PC-3 (cell line): ENCODE data around the gene FAM151B. TPM values are rescaled to one million over a fixed set of nuclear protein-coding genes. Genes with fewer than 3 reads are reported as not detected.

Experiments used
- ATAC-seq: fragments of 200-7000 bp; cut with Tn5 transposase; 2 replicates; pipeline ENCODE4 v1.9.1; 2020; ENCODE audit warnings: mild to moderate bottlenecking, moderate library complexity
- BruUV-seq: library from RNA; stranded (reverse); fragments of 400-500 nt; replicated peaks from 2 replicates; lab custom pipeline; 2021; lab: Mats Ljungman, UMichigan
- CTCF ChIA-PET: fragments of 300-600 bp; sonication (Branson Sonifier 250); formaldehyde crosslinking; loops from one replicate; lab custom pipeline; 2022; ENCODE audit warnings: antibody characterized with exemption; lab: Charles Lee
- POLR2A ChIA-PET: fragments of 300-600 bp; sonication (Branson Sonifier 250); formaldehyde crosslinking; loops from one replicate; lab custom pipeline; 2022; ENCODE audit warnings: antibody characterized with exemption; ENCODE audit not compliant: unreplicated experiment; lab: Charles Lee
- DNase-seq: peaks from one replicate; pipeline ENCODE4 v3.0.0-alpha.2; 2015
- H2AFZ ChIP-seq: fragments of 300-600 bp; sonication (generic); 2 replicates; pipeline ENCODE4 v1.6.0; 2016; ENCODE audit warnings: antibody characterized with exemption, low read length
- H3F3A ChIP-seq: fragments of 300-600 bp; sonication (generic); one replicate; pipeline ENCODE4 v1.6.0; 2017; ENCODE audit warnings: antibody characterized with exemption, low read length, control low read depth, mild to moderate bottlenecking; ENCODE audit not compliant: unreplicated experiment
- H3K27ac ChIP-seq: fragments of 300-600 bp; sonication (generic); 2 replicates; pipeline ENCODE4 v1.5.1; 2016; ENCODE audit warnings: mild to moderate bottlenecking, low read length
- H3K27me3 ChIP-seq: fragments of 300-600 bp; sonication (generic); 2 replicates; pipeline ENCODE4 v1.6.1; 2016; ENCODE audit warnings: low read length, mixed read lengths
- H3K36me3 ChIP-seq: fragments of 300-600 bp; sonication (generic); 2 replicates; pipeline ENCODE4 v1.6.1; 2016; ENCODE audit warnings: low read depth, mixed run types, low read length, mixed read lengths
- H3K4me1 ChIP-seq: fragments of 300-600 bp; sonication (generic); 2 replicates; pipeline ENCODE4 v1.5.1; 2016; ENCODE audit warnings: low read length; ENCODE audit not compliant: insufficient read depth
- H3K4me2 ChIP-seq: fragments of 300-600 bp; sonication (generic); 2 replicates; pipeline ENCODE4 v1.6.0; 2016; ENCODE audit warnings: low read length
- H3K4me3 ChIP-seq: fragments of 300-600 bp; sonication (generic); 2 replicates; pipeline ENCODE4 v1.5.1; 2016; ENCODE audit warnings: mild to moderate bottlenecking, low read length, mixed read lengths
- H3K79me2 ChIP-seq: fragments of 300-600 bp; sonication (generic); 2 replicates; pipeline ENCODE4 v1.6.1; 2017; ENCODE audit warnings: low read length, mixed read lengths
- H3K9ac ChIP-seq: fragments of 300-600 bp; sonication (generic); 2 replicates; pipeline ENCODE4 v1.6.0; 2016; ENCODE audit warnings: mild to moderate bottlenecking, low read length
- H3K9me2 ChIP-seq: fragments of 300-600 bp; sonication (generic); replicated peaks from 2 replicates; pipeline ENCODE4 v1.6.1; 2016; ENCODE audit warnings: mixed run types, low read length, mixed read lengths
- H3K9me3 ChIP-seq: fragments of 300-600 bp; sonication (generic); 2 replicates; pipeline ENCODE4 v1.6.1; 2016; ENCODE audit warnings: low read length, mixed read lengths
- H4K20me1 ChIP-seq: fragments of 300-600 bp; sonication (generic); 2 replicates; pipeline ENCODE4 v1.6.1; 2016; ENCODE audit warnings: low read length, mixed read lengths
- EZH2 ChIP-seq: fragments of 300-600 bp; sonication (generic); IDR thresholded peaks from one replicate; pipeline ENCODE4 v1.6.1; 2017; ENCODE audit warnings: antibody characterized with exemption, mild to moderate bottlenecking, low read length; ENCODE audit not compliant: unreplicated experiment
- EZH2phosphoT487 ChIP-seq: fragments of 300-600 bp; sonication (generic); IDR thresholded peaks from 2 replicates; pipeline ENCODE4 v1.6.1; 2018; ENCODE audit warnings: mild to moderate bottlenecking, antibody characterized with exemption, low read length, borderline replicate concordance
- intact Hi-C: fragments of 100-400 bp; cut with micrococcal nuclease; formaldehyde crosslinking; loops from 2 replicates; pipeline ENCODE4 v1.9.0; 2023
- total RNA-seq: library from RNA; depleted of rRNA; stranded (reverse); fragments of >200 nt; gene quantifications from 2 replicates; pipeline ENCODE4 v1.2.3, GENCODE V29; 2014
- TF ChIP-seq, protein P1 (sequence below): fragments of 300-600 bp; sonication (generic); conservative IDR thresholded peaks from 2 replicates; pipeline ENCODE4 v1.5.1; 2017; ENCODE audit warnings: antibody characterized with exemption, low read depth, mild to moderate bottlenecking, low read length

Gene FAM151B
- total RNA-seq, 1 experiment from 2014 or later: 1.7 TPM

DNA sequence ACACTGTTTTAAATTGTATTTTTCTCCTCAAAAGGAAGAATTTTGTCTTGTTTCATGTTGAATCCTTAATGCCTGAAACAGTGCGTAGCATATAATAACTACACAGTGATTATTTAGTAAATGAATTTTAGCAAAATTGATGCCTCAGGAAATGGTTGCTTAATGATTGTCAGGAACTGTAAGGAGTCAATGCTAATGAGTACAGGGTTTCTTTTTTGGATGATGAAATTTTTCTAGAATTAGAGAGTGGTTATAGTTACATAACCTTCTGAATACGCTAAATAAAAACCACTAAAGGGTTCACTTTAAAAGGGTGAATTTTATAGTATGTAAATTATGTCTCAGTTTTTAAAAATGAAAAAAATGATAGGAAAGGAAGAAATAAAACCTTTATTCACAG, 14.9 kb downstream of the FAM151B start:
- no peaks in the 10 kb centered on the region for H3K27me3 ChIP-seq
- intact Hi-C loops: no loop called here
- H3F3A ChIP-seq: no peaks in the 10 kb centered on the region
- ChIA-PET POLR2A (no interaction called here), CTCF (no interaction called here)
- no peak overlapping the region for H3K4me2 ChIP-seq
- no TSS peak for BruUV-seq
- no peaks in the 10 kb centered on the region for H3K9me2 ChIP-seq
- H3K79me2 ChIP-seq: no peaks in the 10 kb centered on the region
- H2AFZ ChIP-seq: no peak overlapping the region
- no peak overlapping the region for H3K4me3 ChIP-seq
- H3K4me1 ChIP-seq: no peaks in the 10 kb centered on the region
- H3K27ac ChIP-seq: no peak overlapping the region
- TF ChIP-seq EZH2: no peak
- no peak for TF ChIP-seq EZH2phosphoT487
- TF ChIP-seq, protein P1, sequence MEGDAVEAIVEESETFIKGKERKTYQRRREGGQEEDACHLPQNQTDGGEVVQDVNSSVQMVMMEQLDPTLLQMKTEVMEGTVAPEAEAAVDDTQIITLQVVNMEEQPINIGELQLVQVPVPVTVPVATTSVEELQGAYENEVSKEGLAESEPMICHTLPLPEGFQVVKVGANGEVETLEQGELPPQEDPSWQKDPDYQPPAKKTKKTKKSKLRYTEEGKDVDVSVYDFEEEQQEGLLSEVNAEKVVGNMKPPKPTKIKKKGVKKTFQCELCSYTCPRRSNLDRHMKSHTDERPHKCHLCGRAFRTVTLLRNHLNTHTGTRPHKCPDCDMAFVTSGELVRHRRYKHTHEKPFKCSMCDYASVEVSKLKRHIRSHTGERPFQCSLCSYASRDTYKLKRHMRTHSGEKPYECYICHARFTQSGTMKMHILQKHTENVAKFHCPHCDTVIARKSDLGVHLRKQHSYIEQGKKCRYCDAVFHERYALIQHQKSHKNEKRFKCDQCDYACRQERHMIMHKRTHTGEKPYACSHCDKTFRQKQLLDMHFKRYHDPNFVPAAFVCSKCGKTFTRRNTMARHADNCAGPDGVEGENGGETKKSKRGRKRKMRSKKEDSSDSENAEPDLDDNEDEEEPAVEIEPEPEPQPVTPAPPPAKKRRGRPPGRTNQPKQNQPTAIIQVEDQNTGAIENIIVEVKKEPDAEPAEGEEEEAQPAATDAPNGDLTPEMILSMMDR: no peak
- no peaks in the 10 kb centered on the region for H3K9me3 ChIP-seq
- DNase-seq (no peak), ATAC-seq (no peak)
- H4K20me1 ChIP-seq: no peaks in the 10 kb centered on the region
- H3K9ac ChIP-seq: no peak overlapping the region
- H3K36me3 ChIP-seq: no peaks in the 10 kb centered on the region

DNA sequence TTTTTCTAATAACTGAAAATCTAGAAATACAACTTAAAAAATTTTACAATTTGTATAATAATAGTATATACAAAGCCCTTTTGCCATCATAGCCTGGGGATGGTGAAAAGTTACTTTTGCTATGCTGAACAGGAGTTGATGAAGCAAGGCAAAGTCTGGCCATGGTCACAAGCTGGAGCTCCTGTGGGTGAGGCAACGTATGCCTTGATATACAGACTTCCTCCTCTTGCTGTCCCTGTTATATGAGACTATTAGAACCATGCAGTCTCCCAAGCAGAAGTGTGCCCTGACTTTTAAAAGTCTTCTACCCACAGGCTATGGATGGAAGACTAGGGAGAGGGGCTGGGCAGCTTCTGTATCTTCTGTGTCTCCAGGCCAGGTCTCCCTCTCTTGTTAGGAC, 15.7 kb downstream of the FAM151B start:
- Histone ChIP-seq H3K4me3 (no peak overlapping the region), H3K27ac (no peak overlapping the region), H3K4me2 (no peak overlapping the region), H2AFZ (no peak overlapping the region), H4K20me1 (no peaks in the 10 kb centered on the region), H3F3A (no peaks in the 10 kb centered on the region), H3K9me2 (no peaks in the 10 kb centered on the region), H3K27me3 (no peaks in the 10 kb centered on the region), H3K36me3 (no peaks in the 10 kb centered on the region), H3K79me2 (no peaks in the 10 kb centered on the region), H3K4me1 (no peaks in the 10 kb centered on the region), H3K9ac (no peak overlapping the region), H3K9me3 (no peaks in the 10 kb centered on the region)
- DNase-seq: no peak
- CTCF ChIA-PET: no interaction called here
- no peak for TF ChIP-seq EZH2
- intact Hi-C loops: no loop called here
- BruUV-seq: no TSS peak
- ATAC-seq: no peak
- POLR2A ChIA-PET: no interaction called here

DNA sequence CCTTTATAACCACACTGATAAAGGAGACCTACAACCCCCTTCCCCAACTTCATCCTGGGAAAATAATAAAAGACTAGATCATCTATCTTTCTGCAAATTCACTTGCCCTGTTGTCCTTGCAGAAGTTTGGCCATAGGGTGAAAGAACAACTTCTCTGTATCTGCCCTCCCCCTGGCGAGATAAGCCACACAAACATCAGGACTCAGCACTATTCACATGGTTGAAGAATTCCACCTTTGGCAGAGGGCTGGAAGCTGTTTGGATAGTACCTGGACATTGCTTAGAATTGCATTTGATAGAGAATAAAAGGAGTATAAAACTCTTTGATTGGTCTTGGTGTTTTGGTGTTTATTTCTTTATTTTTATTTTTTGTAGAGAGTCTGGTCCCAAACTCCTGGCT, 16.9 kb downstream of the FAM151B start:
- CTCF ChIA-PET: no interaction called here
- no peaks in the 10 kb centered on the region for H3F3A ChIP-seq
- no peaks in the 10 kb centered on the region for H3K9me2 ChIP-seq
- no peak overlapping the region for H3K27ac ChIP-seq
- no peaks in the 10 kb centered on the region for H3K27me3 ChIP-seq
- no peaks in the 10 kb centered on the region for H3K36me3 ChIP-seq
- no peaks in the 10 kb centered on the region for H3K79me2 ChIP-seq
- H3K9me3 ChIP-seq: no peaks in the 10 kb centered on the region
- H4K20me1 ChIP-seq: no peaks in the 10 kb centered on the region
- H3K9ac ChIP-seq: no peak overlapping the region
- TF ChIP-seq EZH2 (no peak), EZH2phosphoT487 (no peak)
- TF ChIP-seq, protein P1: no peak
- ATAC-seq (no peak), DNase-seq (no peak)
- POLR2A ChIA-PET: no interaction called here
- no peak overlapping the region for H3K4me2 ChIP-seq
- intact Hi-C loops: no loop called here
- no peak overlapping the region for H2AFZ ChIP-seq
- no TSS peak for BruUV-seq
- no peaks in the 10 kb centered on the region for H3K4me1 ChIP-seq
- H3K4me3 ChIP-seq: no peak overlapping the region
